ENCODE results near the gene PHF5A.

- TF ChIP-seq CTCF (IDR thresholded peaks at IDR 0.05; ENCODE audit: poor library complexity) (no peak), EZH2 (IDR thresholded peaks at IDR 0.05; ENCODE audit: borderline replicate concordance) (no peak)
These were observed 10.0 kb upstream of the PHF5A start for GRCh38 chr22:41478473-41478872.

All from hepatocyte (in vitro differentiated cells).